OCI-LY1 (cell line): ENCODE measurements around the gene ALKBH3.

Experiments
- EZH2 ChIP-seq: fragments of 200-600 bp; sonication (generic), shearing (Covaris generic); IDR thresholded peaks from 2 replicates; pipeline ENCODE4 v1.8.0; 2017; ENCODE audit warnings: borderline replicate concordance, mixed run types, mild to moderate bottlenecking, antibody characterized with exemption, low read length, moderate library complexity, mixed read lengths
- TF ChIP-seq, protein P1 (sequence below): fragments of 200-600 bp; sonication (generic), shearing (Covaris generic); IDR thresholded peaks from 2 replicates; pipeline ENCODE4 v1.5.1; 2017; ENCODE audit warnings: mild to moderate bottlenecking, antibody characterized with exemption, low read length, moderate library complexity, mixed read lengths

DNA sequence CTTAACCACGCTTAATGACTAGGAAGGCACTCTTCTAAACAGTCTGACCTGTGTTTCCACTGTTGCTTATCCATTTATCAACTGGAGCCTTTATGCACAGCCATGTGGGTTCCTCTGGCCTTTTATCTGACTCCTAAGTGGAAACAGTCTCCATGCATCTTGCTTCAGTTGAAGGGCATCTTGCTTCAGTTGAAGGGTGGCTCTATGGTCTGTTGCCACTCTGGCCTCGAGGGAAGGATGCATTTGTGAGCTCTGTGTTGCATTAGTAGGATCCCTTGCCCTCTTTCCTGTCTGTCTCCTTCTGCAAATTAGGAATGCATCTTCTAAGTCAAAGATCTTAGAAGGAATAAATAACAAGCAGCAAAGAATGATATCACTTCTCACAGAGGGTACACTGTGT is 36.0 kb downstream of the ALKBH3 start:
- TF ChIP-seq, protein P1, sequence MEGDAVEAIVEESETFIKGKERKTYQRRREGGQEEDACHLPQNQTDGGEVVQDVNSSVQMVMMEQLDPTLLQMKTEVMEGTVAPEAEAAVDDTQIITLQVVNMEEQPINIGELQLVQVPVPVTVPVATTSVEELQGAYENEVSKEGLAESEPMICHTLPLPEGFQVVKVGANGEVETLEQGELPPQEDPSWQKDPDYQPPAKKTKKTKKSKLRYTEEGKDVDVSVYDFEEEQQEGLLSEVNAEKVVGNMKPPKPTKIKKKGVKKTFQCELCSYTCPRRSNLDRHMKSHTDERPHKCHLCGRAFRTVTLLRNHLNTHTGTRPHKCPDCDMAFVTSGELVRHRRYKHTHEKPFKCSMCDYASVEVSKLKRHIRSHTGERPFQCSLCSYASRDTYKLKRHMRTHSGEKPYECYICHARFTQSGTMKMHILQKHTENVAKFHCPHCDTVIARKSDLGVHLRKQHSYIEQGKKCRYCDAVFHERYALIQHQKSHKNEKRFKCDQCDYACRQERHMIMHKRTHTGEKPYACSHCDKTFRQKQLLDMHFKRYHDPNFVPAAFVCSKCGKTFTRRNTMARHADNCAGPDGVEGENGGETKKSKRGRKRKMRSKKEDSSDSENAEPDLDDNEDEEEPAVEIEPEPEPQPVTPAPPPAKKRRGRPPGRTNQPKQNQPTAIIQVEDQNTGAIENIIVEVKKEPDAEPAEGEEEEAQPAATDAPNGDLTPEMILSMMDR = no peak
- TF ChIP-seq EZH2 = no peak
